ENCODE measurements around the gene CMSS1. TPM values are rescaled to one million over a fixed set of nuclear protein-coding genes. Genes with fewer than 3 reads are reported as not detected.

CMSS1 gene
- total RNA-seq, 1 experiment from 2014 or later: 77.8 TPM

- no peak for DNase-seq (ENCODE audit: extremely low read depth, low read depth)
Measured at GRCh38 chr3:100097919-100098783, 280.5 kb downstream of the CMSS1 start.

DNA sequence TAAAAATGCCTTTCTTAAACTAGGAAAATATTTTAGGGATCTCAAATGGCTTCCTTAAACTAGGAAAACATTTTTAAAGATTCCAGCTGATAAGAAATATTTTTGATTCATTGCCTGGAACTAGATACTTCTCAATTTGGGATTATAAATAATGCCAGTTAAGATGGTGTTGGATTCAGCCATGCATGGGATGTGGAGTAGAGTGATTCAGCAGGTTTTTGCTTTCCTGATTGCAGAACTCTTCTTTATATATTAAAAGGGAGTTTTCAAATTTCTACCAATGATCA lies 281.1 kb downstream of the CMSS1 start:
- DNase-seq (ENCODE audit: extremely low read depth, low read depth): no peak

DNA sequence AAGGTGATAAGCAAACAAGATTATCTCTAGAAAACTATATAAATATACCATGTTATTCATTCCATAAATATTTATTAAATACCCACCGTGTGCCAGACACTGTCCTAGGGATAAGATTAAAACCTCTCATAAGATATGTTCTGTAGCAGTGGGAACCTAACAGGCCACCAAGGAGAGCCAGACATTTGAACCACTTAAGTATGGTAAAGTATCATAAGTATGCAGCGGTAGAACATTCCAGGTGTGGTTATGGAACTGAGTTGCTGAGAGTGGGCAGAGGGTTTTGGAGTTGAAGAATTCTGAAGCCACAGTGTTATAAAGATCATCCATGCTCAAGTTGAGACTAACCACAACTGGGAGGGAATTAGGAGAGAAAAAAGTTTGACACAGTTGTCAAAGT lies 282.0 kb downstream of the CMSS1 start:
- DNase-seq (ENCODE audit: extremely low read depth, low read depth): no peak

DNA sequence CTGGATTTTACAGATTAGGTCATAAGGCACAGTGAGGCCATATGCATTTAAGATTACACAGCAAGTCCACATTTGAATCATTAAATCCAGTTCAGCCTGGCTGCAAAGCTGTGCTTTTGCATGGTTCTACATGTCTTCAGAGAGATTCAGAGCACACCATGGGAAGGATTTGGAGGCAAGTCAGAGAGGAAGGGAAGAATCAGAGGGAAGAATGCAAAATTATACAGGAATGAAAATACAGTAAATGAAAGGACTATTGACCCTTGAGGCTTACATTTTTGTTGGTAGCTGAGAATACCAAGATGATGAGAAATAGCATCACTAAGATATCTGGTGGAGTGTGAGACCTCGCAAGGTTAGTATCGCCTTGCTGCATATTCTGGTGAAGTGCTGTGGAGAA lies 282.8 kb downstream of the CMSS1 start:
- DNase-seq (ENCODE audit: extremely low read depth, low read depth): no peak

DNA sequence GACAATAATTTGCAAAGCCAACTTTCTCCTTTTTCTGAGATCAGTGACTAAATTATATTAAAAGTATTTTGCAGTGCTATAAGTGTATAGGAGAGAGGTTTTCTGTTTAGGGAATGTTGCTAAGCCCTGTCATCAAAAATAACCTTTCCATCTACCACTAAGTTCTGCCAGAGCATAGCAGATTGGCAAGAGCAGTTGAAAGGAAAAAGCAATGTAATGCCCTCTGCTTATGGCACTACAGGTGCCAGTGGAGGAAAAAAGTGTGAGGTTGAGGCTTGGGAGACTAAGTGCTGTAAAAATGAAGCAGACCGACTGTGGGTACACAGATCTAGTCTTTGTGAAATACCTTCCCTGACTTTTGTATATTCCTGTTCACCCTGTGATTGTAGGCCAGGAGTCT lies 285.1 kb downstream of the CMSS1 start:
- no peak for DNase-seq (ENCODE audit: extremely low read depth, low read depth)

- DNase-seq (ENCODE audit: extremely low read depth, low read depth): no peak
Measured at GRCh38 chr3:100103558-100104441, 286.1 kb downstream of the CMSS1 start.

DNA sequence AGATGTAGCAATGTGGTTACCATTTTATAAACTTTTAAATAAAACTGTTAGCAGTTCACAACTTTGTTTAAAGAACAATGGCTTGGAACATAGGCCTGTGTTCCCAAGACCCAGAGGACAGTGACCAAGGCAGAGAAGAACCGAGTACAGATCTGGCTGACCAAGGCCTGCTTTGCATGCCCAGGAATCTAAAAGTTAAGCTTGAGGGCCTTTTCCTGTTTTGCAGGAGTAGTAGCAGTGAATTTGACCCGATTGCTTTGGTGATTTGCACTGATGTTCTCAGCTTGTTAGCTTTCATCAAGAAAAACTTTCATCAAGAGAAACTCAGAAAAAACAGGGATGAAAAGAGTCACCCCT lies 286.8 kb downstream of the CMSS1 start:
- no peak for DNase-seq (ENCODE audit: extremely low read depth, low read depth)

- no peak for DNase-seq (ENCODE audit: extremely low read depth, low read depth)
Measured at GRCh38 chr3:100104817-100105413, 287.3 kb downstream of the CMSS1 start.

GRCh38 chr3:100105501-100105900 lies 287.8 kb downstream of the CMSS1 start:
- DNase-seq (ENCODE audit: extremely low read depth, low read depth): peak; percentile 9

- no peak for DNase-seq (ENCODE audit: extremely low read depth, low read depth)
Measured at GRCh38 chr3:100106094-100106493, 288.4 kb downstream of the CMSS1 start.

DNA sequence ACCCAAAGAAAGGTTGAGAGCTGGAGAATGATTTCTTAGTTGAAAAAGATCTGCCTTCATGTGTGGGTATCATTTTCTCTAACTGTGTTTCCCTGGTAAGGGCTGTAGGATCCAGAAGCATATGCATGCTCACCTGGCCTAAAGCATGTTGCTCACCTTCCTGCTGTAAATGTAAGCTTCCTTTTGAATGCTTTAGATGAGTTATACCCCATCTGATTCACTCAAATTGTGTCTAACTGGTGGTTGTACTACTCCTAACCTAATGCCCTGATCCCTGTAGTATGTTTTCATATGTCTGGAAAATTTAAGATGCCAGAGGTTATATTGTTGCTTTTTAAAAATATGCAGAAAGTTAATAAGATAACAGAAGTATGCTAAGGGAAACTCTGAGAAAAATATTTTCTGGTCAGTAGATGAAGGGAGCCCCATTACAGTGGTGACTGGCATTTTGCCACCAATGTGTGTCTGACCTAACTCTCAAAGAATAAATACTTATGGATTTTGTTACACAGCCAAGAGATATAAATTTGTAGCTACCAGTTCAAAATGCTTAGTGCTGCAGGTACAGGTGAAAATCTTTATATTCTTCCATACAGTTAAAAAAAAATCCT lies 289.0 kb downstream of the CMSS1 start:
- no peak for DNase-seq (ENCODE audit: extremely low read depth, low read depth)

DNA sequence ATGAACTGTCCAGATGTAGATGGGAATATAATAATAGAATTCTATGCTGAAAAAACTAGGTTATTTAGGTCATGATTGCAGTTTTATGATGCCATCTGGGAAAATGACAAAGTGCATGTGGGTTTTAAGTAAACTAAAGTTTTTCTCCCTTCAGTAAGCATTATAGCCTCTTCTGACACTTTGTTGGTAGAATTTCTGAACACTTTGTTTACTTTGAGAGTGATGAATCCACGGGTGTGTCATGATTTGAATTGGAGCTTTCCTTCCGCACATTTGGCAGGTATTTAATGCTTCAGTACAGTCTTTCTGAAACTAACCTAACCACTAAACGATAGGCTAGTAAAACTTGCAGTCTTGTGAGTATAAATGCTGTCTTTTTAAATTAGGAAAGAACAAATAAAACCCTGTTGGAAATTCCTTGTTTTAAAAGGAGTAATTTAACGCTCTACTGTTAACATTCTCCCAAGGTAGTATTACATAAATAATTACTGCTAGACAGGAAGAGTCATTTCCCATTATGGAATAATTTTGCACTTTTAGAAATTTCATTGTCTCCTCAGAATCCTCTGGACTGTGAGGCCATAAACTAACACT lies 289.7 kb downstream of the CMSS1 start:
- DNase-seq (ENCODE audit: extremely low read depth, low read depth): peak; percentile 27

- no peak for DNase-seq (ENCODE audit: extremely low read depth, low read depth)
Measured at GRCh38 chr3:100108464-100109079, 290.9 kb downstream of the CMSS1 start.

DNA sequence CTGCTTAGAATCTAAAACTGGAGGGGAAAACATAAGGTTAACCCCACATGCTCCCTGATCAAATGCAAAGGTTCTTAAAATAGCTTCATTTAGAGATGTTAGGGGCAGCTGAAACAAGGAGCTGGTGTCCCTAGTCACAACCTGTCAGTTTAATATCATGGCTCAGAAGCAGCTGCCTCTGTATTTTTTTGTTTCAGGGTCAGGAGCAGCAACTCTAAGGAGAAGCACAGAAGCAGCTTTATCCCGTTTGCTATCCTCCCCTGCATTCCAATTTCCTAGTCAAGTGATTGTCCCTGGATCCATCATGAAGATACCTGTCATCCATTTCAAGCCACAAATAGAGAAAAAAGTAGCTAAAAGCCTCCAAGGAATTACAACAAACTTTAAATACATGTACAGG lies 292.5 kb downstream of the CMSS1 start:
- DNase-seq (ENCODE audit: extremely low read depth, low read depth): no peak

- no peak for DNase-seq (ENCODE audit: extremely low read depth, low read depth)
Measured at GRCh38 chr3:100111728-100112127, 294.1 kb downstream of the CMSS1 start.

GRCh38 chr3:100113723-100114412 lies 296.2 kb downstream of the CMSS1 start:
- no peak for DNase-seq (ENCODE audit: extremely low read depth, low read depth)

GRCh38 chr3:100114413-100115030 lies 296.9 kb downstream of the CMSS1 start, which contains the start of gene FILIP1L:
Gene FILIP1L (minus strand): TSS chr3:100114501.
- no peak for DNase-seq (ENCODE audit: extremely low read depth, low read depth)

GRCh38 chr3:100117093-100117492 lies 299.4 kb downstream of the CMSS1 start:
- DNase-seq (ENCODE audit: extremely low read depth, low read depth): no peak

- no peak for DNase-seq (ENCODE audit: extremely low read depth, low read depth)
Measured at GRCh38 chr3:100120012-100120411, 302.4 kb downstream of the CMSS1 start.
